Measurements from ENCODE around the gene SEC24C.

- TF ChIP-seq CTCF (conservative IDR thresholded peaks at IDR 0.05; ENCODE audit: low read depth, low read length), result no peak
- TF ChIP-seq EZH2 (IDR thresholded peaks at IDR 0.05; ENCODE audit: borderline replicate concordance, low read depth, low read length, poor library complexity, severe bottlenecking), result no peak
Observed at GRCh38 chr10:73773152-73773879, 29.1 kb downstream of the SEC24C start.
